Adrenal gland (tissue), 12 donors: ENCODE measurements around the gene TMEM185B. TPM values are rescaled to one million over a fixed set of nuclear protein-coding genes. Genes with fewer than 3 reads are reported as not detected.

Experiments
- DNase-seq, 7 donors: peaks; one replicate each; pipeline ENCODE4 v3.0.0-alpha.2; 2019 to 2020
- H3K27ac ChIP-seq, 5 donors: fragments of 200-600 bp; sonication (generic) in 4 of 5; 1 replicate in 3 of 5; 2 replicates in 2 of 5; pipeline versions ENCODE4 v1.5.1 to v1.8.0; 2016 to 2020; ENCODE audit warnings: mild to moderate bottlenecking in 1 of 5
- H3K27me3 ChIP-seq: fragments of 200-600 bp; 2 replicates; pipeline ENCODE4 v1.8.0; 2021
- H3K36me3 ChIP-seq, 2 donors: fragments of 200-600 bp; replicated peaks in 1 of 2; 1 replicate in 1 of 2; 2 replicates in 1 of 2; pipeline versions ENCODE4 v1.5.1 to v1.8.0; 2018 to 2022
- H3K4me1 ChIP-seq, 2 donors: fragments of 200-600 bp; replicated peaks in 1 of 2; 1 replicate in 1 of 2; 2 replicates in 1 of 2; pipeline versions ENCODE4 v1.5.1 to v1.8.0; 2018 to 2021
- H3K4me3 ChIP-seq, 4 donors: fragments of 200-600 bp; sonication (generic) in 3 of 4; one replicate each; pipeline ENCODE4 v1.5.1; 2016 to 2018
- H3K9me3 ChIP-seq, 3 donors: fragments of 200-600 bp; sonication (generic) in 1 of 3; replicated peaks in 1 of 3; 1 replicate in 2 of 3; 2 replicates in 1 of 3; pipeline versions ENCODE4 v1.5.1 to v1.8.0; 2016 to 2021
- POLR2A ChIP-seq, 2 donors: fragments of 450-650 bp; IDR thresholded peaks; one replicate each; pipeline ENCODE4 v1.6.1; 2017; ENCODE audit warnings: antibody characterized with exemption in 2 of 2, mild to moderate bottlenecking in 2 of 2, moderate library complexity in 1 of 2
- WGBS, 4 donors: extraction: QIAGEN DNeasy Blood & Tissue Kit in 2 of 4; methylation state at CpG; one replicate each; pipeline versions ENCODE4 v1.1.5 to v1.1.7; 2013 to 2017; 5-methylcytosine and 5-hydroxymethylcytosine counted together
- intact Hi-C, 2 donors: fragments of 100-400 bp; cut with DNase I; formaldehyde crosslinking; loops; one replicate each; pipeline versions ENCODE4 v1.14.1 to v1.15.0; 2022 to 2023
- polyA plus RNA-seq, 3 donors: library from polyadenylated mRNA; stranded (reverse); fragments of 200-250 nt in 2 of 3; fragments of 350-450 nt in 1 of 3; fragmentation: Illumina TruSeq in 1 of 3; extraction: RNeasy Lipid Tissue Mini Kit (QIAGEN cat#74804) in 1 of 3; gene quantifications; one replicate each; pipeline ENCODE4 v1.2.3, GENCODE V29; 2013 to 2014
- total RNA-seq, 9 donors: library from RNA; depleted of rRNA in 4 of 9; stranded (reverse); fragments of >200 nt in 4 of 9; fragments of 120-200 nt in 1 of 9; fragmentation: NEBNext Ultra II Directional in 1 of 9; extraction: Animal tissue kit (Norgen Biotek cat#: 25700) in 1 of 9; gene quantifications; one replicate each; pipeline versions ENCODE4 v1.1.0 to v1.2.4, GENCODE V29; 2013 to 2023
- TF ChIP-seq, protein P1 (sequence below), 6 experiments: fragments of 450-650 bp in 4 of 6; fragments of 200-600 bp in 2 of 6; sonication (generic) in 1 of 6; IDR thresholded peaks; 1 replicate in 5 of 6; 2 replicates in 1 of 6; pipeline versions ENCODE4 v1.5.1 to v1.8.0; 2016 to 2021; ENCODE audit warnings: antibody characterized with exemption in 6 of 6, mild to moderate bottlenecking in 2 of 6, moderate library complexity in 1 of 6
- donor health status: healthy with polysubstance abuse.
- donor health status: Bipolar disorder and iron deficiency.
- donor health status: DM: yes; HTN: yes; CAD: no.
- donor health status: DM: no; HTN: no; CAD: no.
- donor health status: DM: no; HTN: no; CAD: no.
- donor health status: DM: yes; HTN: yes; CAD: no.

TMEM185B gene
- total and polyA plus RNA-seq, 12 donors: 2.9 to 33.0 (median 20.3) TPM

DNA sequence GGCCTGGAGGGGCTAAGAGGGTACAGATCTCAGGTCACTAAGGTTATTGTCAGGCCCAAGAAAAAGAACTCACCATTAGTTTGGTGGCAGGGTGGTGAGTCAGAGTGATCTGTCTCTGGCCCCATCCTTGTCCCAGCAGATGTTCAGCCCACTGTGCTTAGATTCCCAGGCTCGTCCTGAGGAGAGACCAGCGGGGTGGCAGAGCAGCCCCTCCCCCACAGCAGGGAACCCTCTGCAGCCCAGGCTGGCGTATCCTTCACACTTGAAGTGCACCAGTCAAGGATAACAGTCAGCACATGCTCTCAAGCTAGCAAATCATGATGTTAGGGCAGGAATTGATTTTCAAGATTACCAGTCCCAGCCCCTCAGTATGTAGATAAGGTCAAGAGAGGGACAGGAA lies 43.1 kb downstream of the TMEM185B start:
- Histone ChIP-seq H3K27ac (no peak overlapping the region), H3K27me3 (no peaks in the 10 kb centered on the region), H3K4me1 (no peaks in the 10 kb centered on the region), H3K4me3 (no peak overlapping the region), H3K9me3 (no peaks in the 10 kb centered on the region), H3K36me3 (no peaks in the 10 kb centered on the region)
- intact Hi-C loops: no loop called here
- no peak for DNase-seq
- WGBS, 4 donors: 79 to 97% (median 92%) methylated on average over 3 of the region's 3 CpGs
- TF ChIP-seq POLR2A (IDR thresholded peaks at IDR 0.05): no peak
- TF ChIP-seq, protein P1, sequence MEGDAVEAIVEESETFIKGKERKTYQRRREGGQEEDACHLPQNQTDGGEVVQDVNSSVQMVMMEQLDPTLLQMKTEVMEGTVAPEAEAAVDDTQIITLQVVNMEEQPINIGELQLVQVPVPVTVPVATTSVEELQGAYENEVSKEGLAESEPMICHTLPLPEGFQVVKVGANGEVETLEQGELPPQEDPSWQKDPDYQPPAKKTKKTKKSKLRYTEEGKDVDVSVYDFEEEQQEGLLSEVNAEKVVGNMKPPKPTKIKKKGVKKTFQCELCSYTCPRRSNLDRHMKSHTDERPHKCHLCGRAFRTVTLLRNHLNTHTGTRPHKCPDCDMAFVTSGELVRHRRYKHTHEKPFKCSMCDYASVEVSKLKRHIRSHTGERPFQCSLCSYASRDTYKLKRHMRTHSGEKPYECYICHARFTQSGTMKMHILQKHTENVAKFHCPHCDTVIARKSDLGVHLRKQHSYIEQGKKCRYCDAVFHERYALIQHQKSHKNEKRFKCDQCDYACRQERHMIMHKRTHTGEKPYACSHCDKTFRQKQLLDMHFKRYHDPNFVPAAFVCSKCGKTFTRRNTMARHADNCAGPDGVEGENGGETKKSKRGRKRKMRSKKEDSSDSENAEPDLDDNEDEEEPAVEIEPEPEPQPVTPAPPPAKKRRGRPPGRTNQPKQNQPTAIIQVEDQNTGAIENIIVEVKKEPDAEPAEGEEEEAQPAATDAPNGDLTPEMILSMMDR (IDR thresholded peaks at IDR 0.05): no peak

DNA sequence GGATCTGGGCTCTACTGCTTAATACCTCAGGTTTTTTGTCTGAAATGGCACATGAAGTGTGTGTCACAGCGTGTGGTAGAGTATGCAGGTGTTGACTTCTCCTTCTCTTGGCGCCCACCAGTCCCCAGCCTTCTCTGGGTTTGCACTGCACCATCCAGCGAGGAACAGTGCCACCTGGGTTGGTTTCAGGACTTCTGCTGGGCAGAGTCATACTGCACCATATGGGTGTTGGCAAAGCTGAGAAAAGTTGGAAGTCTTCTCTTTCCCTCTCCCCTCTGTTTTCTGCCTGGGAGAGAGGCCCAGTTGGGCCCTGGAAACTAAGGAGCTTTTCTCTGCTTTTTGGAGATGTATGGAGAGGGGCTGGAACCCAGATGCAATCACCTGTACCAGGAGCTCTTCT lies 43.8 kb downstream of the TMEM185B start:
- no peak overlapping the region for H3K27ac ChIP-seq
- intact Hi-C loops: loop anchor here in 1 of 2 donors (5.0 to 10.0 kb wide), 2 partner anchors 72 to 475 kb away; no protein-coding TSS in a partner anchor
- H3K36me3 ChIP-seq: no peaks in the 10 kb centered on the region
- TF ChIP-seq, protein P1 (IDR thresholded peaks at IDR 0.05): no peak
- TF ChIP-seq POLR2A (IDR thresholded peaks at IDR 0.05): no peak
- H3K9me3 ChIP-seq: no peaks in the 10 kb centered on the region
- H3K4me3 ChIP-seq: no peak overlapping the region
- DNase-seq: no peak
- peaks cover 5% of the 10 kb centered on the region in 2 donors for H3K4me1 ChIP-seq
- 80 to 100% (median 95%) methylated on average over 1 to 3 of the region's 3 CpGs for WGBS, 4 donors
- no peaks in the 10 kb centered on the region for H3K27me3 ChIP-seq

DNA sequence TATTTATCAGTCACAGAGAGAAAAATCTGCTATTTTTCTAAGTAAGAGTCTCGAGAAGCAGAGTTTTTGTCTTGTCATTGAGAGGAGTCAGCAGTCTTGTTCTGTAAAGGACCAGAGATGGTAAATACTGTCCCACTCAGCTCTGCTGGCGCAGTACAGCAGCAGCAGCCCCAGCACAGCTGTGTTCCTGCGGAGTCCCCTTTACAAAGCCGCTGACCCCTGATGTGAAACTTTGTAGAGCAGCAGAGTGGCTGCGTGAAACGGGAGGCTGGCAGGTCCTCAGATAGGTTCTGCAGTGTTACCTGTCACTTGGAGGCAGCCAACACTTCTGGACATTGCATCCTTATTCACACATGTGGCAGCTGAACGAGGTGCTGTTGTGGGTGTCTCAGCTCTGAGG lies 45.2 kb downstream of the TMEM185B start:
- 85 to 94% (median 91%) methylated on average over 7 of the region's 7 CpGs for WGBS, 4 donors
- Histone ChIP-seq H3K27me3 (no peaks in the 10 kb centered on the region), H3K4me1 (peaks cover 5% of the 10 kb centered on the region in 2 donors), H3K4me3 (no peak overlapping the region), H3K9me3 (no peaks in the 10 kb centered on the region), H3K27ac (no peak overlapping the region), H3K36me3 (no peaks in the 10 kb centered on the region)
- TF ChIP-seq, protein P1 (IDR thresholded peaks at IDR 0.05): no peak
- TF ChIP-seq POLR2A (IDR thresholded peaks at IDR 0.05): no peak
- intact Hi-C loops: loop anchor here in 1 of 2 donors (5.0 to 10.0 kb wide), 2 partner anchors 71 to 473 kb away; no protein-coding TSS in a partner anchor
- no peak for DNase-seq

DNA sequence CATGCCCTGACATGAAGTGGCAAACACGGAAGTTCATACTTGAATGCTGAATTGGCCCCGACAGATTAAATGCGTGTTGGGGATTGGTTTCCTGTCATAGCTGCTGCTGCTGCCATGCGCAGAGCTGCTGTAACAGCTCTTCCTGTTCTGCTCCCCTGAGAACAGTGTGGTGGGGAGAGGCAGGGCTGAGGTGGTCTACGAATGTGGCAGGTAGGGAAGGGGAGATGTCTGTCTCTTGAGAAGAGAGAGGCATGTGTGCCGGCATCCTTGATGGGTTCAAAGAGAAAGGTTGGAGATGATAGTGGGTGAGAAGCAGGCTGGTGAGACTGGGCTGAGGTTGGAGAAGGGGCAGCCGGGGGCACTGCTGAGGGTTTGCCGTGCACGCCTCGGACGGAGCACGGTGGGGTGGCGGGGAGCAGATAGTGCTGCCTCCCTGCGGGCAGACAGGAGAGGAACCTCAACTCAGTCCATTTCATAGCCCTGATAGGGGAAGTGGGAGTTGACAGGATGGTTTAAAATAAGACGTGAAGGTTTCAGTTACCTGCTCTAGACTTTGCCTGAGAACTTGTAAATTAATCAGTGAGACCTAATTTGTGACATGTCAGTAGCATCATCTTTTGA lies 46.1 kb downstream of the TMEM185B start:
- TF ChIP-seq, protein P1 (IDR thresholded peaks at IDR 0.05): peak in 4 of 6 experiments; percentile 12 to 21 (median 18)
- TF ChIP-seq POLR2A (IDR thresholded peaks at IDR 0.05): no peak
- Histone ChIP-seq H3K4me1 (peaks cover 5% of the 10 kb centered on the region in 2 donors), H3K27me3 (no peaks in the 10 kb centered on the region), H3K27ac (peak overlapping the region in 1 of 5 donors; percentile 45), H3K36me3 (no peaks in the 10 kb centered on the region), H3K4me3 (peak overlapping the region in 1 of 4 donors; percentile 13), H3K9me3 (no peaks in the 10 kb centered on the region)
- intact Hi-C loops: loop anchor here in 1 of 2 donors (5.0 to 10.0 kb wide), 2 partner anchors 70 to 472 kb away; no protein-coding TSS in a partner anchor
- 57 to 71% (median 62%) methylated on average over 15 of the region's 15 CpGs for WGBS, 4 donors
- peak in 4 of 7 donors; percentile 18 to 29 (median 26) for DNase-seq
